ENCODE results near the gene EYA2.
A peak's percentile ranks its signal among the peaks of the same experiment; 100 is the strongest.

EYA2 gene

GRCh38 chr20:46990017-46990595 is 95.5 kb downstream of the EYA2 start:
- Mint-ChIP-seq H3K27ac (peak overlapping the region in 1 of 2 donors; percentile 52), H3K9me3 (peaks cover 0 to 2% of the 10 kb centered on the region in 2 donors), H3K27me3 (peaks cover 48% of the 10 kb centered on the region), H3K4me3 (peak overlapping the region in 1 of 2 donors; percentile 56), H3K4me1 (peaks cover 45% of the 10 kb centered on the region)
- ATAC-seq (peak; percentile 59), DNase-seq (peak; percentile 16 to 37)

- Mint-ChIP-seq H3K27me3 (peaks cover 53% of the 10 kb centered on the region), H3K4me1 (peaks cover 45% of the 10 kb centered on the region), H3K27ac (peak overlapping the region in 1 of 2 donors; percentile 52), H3K4me3 (peak overlapping the region in 1 of 2 donors; percentile 56), H3K9me3 (no peaks in the 10 kb centered on the region)
- DNase-seq (no peak), ATAC-seq (no peak)
These were observed 96.0 kb downstream of the EYA2 start for GRCh38 chr20:46990596-46991104.

DNA sequence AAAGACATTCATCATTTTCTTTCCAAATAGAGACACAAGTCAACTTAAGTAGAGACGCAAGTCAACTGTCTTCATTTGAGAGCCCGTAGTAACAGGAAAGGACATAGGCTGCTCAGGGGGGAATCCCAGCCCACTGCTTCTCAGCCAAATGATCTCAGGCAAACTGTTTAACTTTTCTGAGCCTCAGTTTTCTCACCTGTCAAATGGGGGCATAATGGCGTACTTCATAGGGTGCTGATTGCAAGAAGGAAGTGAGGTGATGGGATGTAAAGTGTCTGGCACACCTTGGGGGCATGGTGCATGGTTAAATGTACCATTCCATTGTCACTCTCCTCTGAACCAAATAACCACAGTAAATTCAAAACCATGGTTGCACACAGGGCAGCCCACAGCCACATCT is 96.5 kb downstream of the EYA2 start:
- ATAC-seq (no peak), DNase-seq (no peak)
- H3K4me1 Mint-ChIP-seq: peaks cover 45% of the 10 kb centered on the region
- peaks cover 58% of the 10 kb centered on the region for H3K27me3 Mint-ChIP-seq
- peak overlapping the region in 1 of 2 donors; percentile 27 for H3K27ac Mint-ChIP-seq
- no peaks in the 10 kb centered on the region for H3K9me3 Mint-ChIP-seq
- no peak overlapping the region for H3K4me3 Mint-ChIP-seq

DNA sequence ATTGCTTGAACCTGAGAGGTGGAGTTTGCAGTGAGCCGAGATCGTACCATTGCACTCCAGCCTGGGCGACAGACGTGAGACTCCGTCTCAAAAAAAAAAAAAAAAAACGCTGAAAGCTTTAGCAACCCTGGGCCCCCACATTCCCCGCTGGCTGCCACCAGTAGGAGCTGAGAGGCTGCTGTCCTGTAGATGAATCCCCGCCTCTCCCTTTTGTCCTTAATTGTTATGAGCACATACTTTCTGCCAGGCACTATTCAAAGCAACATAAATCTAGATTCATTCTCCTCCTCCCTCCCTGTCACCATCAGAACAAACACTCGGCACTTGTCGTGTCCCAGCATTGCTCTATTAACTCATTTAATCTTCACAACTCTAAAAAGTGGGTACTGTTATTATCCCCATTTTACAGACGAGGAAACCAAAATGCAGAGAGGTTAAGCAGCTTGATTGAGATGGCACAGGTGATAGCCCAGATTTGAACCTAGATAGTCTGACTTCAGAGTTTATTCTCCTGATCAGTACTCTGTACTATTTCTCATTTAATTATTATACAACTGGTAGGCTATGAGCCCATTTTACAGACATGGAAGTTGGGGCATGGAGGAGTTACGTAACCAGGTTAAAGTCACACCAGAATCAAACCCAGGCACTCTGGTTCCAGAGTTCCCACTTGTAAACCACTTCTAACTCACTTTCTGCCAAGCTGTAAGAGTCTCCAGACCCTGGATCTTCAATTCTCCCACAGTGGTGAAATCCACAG is 97.4 kb downstream of the EYA2 start:
- Mint-ChIP-seq H3K4me3 (no peak overlapping the region), H3K9me3 (no peaks in the 10 kb centered on the region), H3K27me3 (peaks cover 67% of the 10 kb centered on the region), H3K4me1 (peaks cover 45% of the 10 kb centered on the region), H3K27ac (peak overlapping the region in 1 of 2 donors; percentile 74)
- no peak for ATAC-seq
- no peak for DNase-seq

DNA sequence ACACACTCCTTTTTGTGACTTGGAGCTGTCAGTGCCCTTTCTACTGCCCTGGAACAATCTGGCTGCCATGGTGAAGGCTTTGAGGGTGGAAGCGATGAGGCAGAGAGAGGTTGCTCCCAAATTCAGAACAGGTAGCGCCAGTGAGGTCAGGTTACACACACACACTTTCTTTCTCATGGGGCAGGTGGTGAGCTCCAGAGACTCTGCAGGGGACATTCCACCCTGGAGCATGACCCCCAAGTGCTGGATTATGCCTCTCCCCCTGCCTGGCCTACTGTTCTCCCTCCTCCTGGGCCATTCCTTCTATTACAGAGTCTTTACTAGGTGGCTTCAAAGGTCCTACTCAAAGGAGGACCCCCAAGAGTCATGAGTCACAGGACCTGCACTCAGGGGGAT is 98.0 kb downstream of the EYA2 start:
- DNase-seq: no peak
- Mint-ChIP-seq H3K27ac (peak overlapping the region in 1 of 2 donors; percentile 74), H3K9me3 (no peaks in the 10 kb centered on the region), H3K4me1 (peaks cover 45% of the 10 kb centered on the region), H3K27me3 (peaks cover 71% of the 10 kb centered on the region), H3K4me3 (no peak overlapping the region)
- ATAC-seq: no peak

- no peak for DNase-seq
- Mint-ChIP-seq H3K4me3 (no peak overlapping the region), H3K27me3 (peaks cover 81% of the 10 kb centered on the region), H3K4me1 (peaks cover 45% of the 10 kb centered on the region), H3K27ac (no peak overlapping the region), H3K9me3 (no peaks in the 10 kb centered on the region)
- ATAC-seq: no peak
These were observed 98.9 kb downstream of the EYA2 start for GRCh38 chr20:46993465-46994095.

- ATAC-seq: peak; percentile 99
- Mint-ChIP-seq H3K27ac (no peak overlapping the region), H3K4me3 (peak overlapping the region in 1 of 2 donors; percentile 69), H3K4me1 (peaks cover 44% of the 10 kb centered on the region), H3K9me3 (no peaks in the 10 kb centered on the region), H3K27me3 (peaks cover 80% of the 10 kb centered on the region)
- DNase-seq: peak; percentile 36 to 72
These were observed 99.7 kb downstream of the EYA2 start for GRCh38 chr20:46994341-46994740.

DNA sequence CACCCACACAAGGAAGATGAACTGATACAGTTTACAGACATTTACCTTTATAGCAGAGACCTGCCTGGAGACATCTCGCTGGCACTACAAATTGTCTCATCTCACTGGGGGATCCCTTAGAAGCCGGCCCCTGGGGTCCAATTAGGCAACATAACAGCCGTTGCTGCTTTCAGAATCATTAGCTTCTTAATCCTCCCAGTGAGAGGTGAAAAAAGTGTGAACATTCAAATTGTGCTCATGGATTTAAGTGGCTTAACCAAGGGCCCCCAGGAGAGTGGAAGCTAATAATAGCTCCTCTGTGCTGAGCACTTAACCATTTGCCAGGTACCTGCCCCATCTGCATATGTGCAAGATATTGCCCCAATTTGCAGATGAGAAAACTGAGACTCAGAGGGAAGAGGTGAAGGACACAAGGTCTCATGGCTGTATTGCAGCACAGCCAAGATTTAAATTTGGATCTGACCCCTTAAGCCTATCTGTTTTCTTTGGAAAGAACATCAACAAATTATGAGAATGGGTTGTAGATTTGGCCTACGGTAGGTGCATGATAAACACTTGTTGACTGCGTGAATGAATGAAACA is 101.0 kb downstream of the EYA2 start:
- peaks cover 72% of the 10 kb centered on the region for H3K27me3 Mint-ChIP-seq
- DNase-seq (no peak), ATAC-seq (no peak)
- peaks cover 31% of the 10 kb centered on the region for H3K4me1 Mint-ChIP-seq
- H3K9me3 Mint-ChIP-seq: no peaks in the 10 kb centered on the region
- no peak overlapping the region for H3K4me3 Mint-ChIP-seq
- H3K27ac Mint-ChIP-seq: no peak overlapping the region

- Mint-ChIP-seq H3K4me3 (no peak overlapping the region), H3K9me3 (no peaks in the 10 kb centered on the region), H3K27me3 (peaks cover 72% of the 10 kb centered on the region), H3K4me1 (peaks cover 16% of the 10 kb centered on the region), H3K27ac (no peak overlapping the region)
- ATAC-seq: no peak
- DNase-seq: no peak
These were observed 102.5 kb downstream of the EYA2 start for GRCh38 chr20:46997187-46997586.

DNA sequence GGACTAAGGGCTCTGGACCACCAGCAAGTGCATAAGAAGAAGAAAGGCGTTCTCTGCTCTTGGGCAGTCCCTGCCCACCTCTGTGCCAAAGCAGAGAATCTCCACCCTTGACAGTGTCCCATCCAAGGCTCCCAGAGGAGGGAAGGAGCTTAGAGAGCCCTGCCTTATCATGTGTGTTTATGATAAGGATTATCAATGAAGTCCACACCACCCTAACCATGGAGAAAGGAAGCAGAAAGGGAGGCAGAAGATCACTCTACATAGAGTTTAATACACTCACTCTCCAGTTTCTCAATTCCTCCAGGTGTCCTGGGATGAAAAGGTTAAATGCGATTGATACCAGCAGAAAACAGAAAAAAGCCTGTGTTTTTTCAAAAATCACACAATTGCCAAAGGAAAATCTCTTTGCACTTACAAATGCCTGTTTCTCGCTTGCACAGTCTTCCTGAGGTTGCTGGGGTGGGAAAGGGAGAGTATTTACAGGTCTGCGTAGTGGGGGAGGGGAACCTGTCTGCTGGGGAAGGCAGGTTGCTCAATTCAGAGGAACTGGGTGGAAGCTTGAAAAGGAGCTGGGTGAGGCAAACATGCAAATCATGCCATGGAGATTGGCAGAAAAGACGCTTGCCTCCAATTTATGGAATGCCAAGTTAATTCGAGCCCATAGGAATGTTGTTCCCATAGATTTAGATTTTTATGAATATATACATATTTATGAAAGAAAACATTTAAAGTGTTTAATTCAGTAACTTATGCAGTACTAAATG is 104.0 kb downstream of the EYA2 start:
- Mint-ChIP-seq H3K9me3 (no peaks in the 10 kb centered on the region), H3K4me3 (no peak overlapping the region), H3K27me3 (peaks cover 72% of the 10 kb centered on the region), H3K4me1 (peaks cover 11% of the 10 kb centered on the region), H3K27ac (no peak overlapping the region)
- no peak for ATAC-seq
- DNase-seq: no peak

DNA sequence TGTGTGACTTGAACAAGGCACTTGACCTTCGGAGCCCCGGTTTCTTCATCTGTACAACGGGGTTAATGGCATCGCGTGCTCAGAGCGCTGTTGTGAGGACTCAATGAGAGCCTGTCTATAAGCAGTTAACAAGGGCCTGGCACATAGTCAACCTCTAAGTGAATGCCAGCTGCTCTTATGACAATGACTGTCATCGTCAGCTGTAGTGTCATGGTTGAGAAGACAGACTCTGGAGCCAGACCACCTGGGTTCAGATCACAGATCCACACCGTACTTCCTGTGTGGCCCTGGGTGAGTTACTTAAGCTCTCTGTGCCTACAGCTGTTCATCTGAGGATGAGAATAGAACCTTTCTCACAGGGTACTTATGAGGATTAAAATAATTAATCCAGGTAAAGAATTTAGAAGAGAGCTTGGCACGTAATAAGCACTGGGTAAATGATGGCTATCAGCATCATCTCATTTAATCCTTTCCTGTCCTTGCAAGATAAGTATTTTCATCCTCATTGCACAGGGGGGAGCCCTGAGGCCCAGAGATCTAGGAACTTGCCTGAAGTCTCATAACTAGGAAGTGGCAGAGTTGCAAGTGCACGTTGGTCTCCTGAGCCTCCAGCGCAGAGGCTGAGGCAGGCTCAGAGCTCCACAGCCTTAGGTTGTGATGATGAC is 105.3 kb downstream of the EYA2 start:
- H3K27me3 Mint-ChIP-seq: peaks cover 82% of the 10 kb centered on the region
- ATAC-seq (no peak), DNase-seq (no peak)
- no peak overlapping the region for H3K4me3 Mint-ChIP-seq
- H3K4me1 Mint-ChIP-seq: no peaks in the 10 kb centered on the region
- H3K9me3 Mint-ChIP-seq: peaks cover 0 to 11% of the 10 kb centered on the region in 2 donors
- H3K27ac Mint-ChIP-seq: no peak overlapping the region

- no peaks in the 10 kb centered on the region for H3K4me1 Mint-ChIP-seq
- DNase-seq: no peak
- H3K27ac Mint-ChIP-seq: no peak overlapping the region
- H3K9me3 Mint-ChIP-seq: peaks cover 0 to 13% of the 10 kb centered on the region in 2 donors
- peaks cover 53% of the 10 kb centered on the region for H3K27me3 Mint-ChIP-seq
- H3K4me3 Mint-ChIP-seq: no peak overlapping the region
- no peak for ATAC-seq
These were observed 108.6 kb downstream of the EYA2 start for GRCh38 chr20:47003223-47003622.

- H3K4me3 Mint-ChIP-seq: no peak overlapping the region
- peak overlapping the region in 1 of 2 donors; percentile 61 for H3K27ac Mint-ChIP-seq
- peaks cover 48% of the 10 kb centered on the region for H3K27me3 Mint-ChIP-seq
- no peaks in the 10 kb centered on the region for H3K4me1 Mint-ChIP-seq
- ATAC-seq (no peak), DNase-seq (no peak)
- H3K9me3 Mint-ChIP-seq: peaks cover 0 to 13% of the 10 kb centered on the region in 2 donors
These were observed 109.5 kb downstream of the EYA2 start for GRCh38 chr20:47004179-47004578.

- Mint-ChIP-seq H3K4me3 (no peak overlapping the region), H3K4me1 (no peaks in the 10 kb centered on the region), H3K27ac (no peak overlapping the region), H3K27me3 (peaks cover 32% of the 10 kb centered on the region), H3K9me3 (peaks cover 0 to 13% of the 10 kb centered on the region in 2 donors)
- DNase-seq: no peak
- no peak for ATAC-seq
These were observed 113.4 kb downstream of the EYA2 start for GRCh38 chr20:47007826-47008655.

Data from stimulated activated naive CD8-positive, alpha-beta T cell treated with anti-CD3 and anti-CD28 coated beads, Interleukin-15, amount 100 ng/mL, for 72 hours (primary cell).